Kidney epithelial cell (primary cell): ENCODE results near the gene TACC2. TPM values are rescaled to one million over a fixed set of nuclear protein-coding genes. Genes with fewer than 3 reads are reported as not detected.

Source experiments
- DNase-seq: peaks from one replicate; pipeline ENCODE4 v3.0.0-alpha.2; 2010; ENCODE audit warnings: low read depth
- H3K27me3 ChIP-seq: 2 replicates; pipeline ENCODE4 v1.6.0; 2011; ENCODE audit warnings: low read length; ENCODE audit not compliant: control insufficient read depth, insufficient read depth
- H3K36me3 ChIP-seq: 2 replicates; pipeline ENCODE4 v1.5.1; 2011; ENCODE audit warnings: low read length; ENCODE audit not compliant: control insufficient read depth, insufficient read depth
- H3K4me3 ChIP-seq: 2 replicates; pipeline ENCODE4 v1.5.1; 2011; ENCODE audit warnings: low read depth, mild to moderate bottlenecking, control low read depth, low read length
- total RNA-seq: library from RNA; depleted of rRNA; stranded (reverse); fragments of >200 nt; gene quantifications from 2 replicates; pipeline ENCODE4 v1.2.3, GENCODE V29; 2015
- TF ChIP-seq, protein P1 (sequence below): IDR thresholded peaks from 2 replicates; pipeline ENCODE4 v1.5.1; 2011; ENCODE audit warnings: mild to moderate bottlenecking, moderate library complexity, low read length, control low read depth, inconsistent platforms; ENCODE audit not compliant: insufficient read depth, poor library complexity, severe bottlenecking

Gene TACC2
- total RNA-seq, 1 donor from 2014 or later = 26.9 TPM

DNA sequence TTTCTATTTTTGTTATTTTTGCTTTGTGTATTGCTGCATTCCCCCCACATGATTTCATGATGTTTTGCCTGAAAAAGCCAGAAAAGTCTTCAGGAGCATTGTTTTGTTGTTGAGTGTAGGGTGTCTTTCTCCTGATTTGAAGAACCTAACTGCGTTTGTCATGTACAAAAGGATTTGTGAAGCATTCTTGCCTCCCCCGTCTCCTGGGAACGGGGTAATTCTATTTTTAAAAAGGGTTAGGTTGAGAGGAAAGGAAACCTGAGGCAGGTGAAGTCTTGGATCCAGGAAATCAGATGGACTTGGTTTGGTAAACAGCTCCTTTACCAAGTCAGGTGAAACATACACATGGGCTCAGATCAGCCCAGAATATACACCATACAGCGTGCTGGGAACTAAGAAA, 256.2 kb downstream of the TACC2 start:
- no peak for DNase-seq
- no peaks in the 10 kb centered on the region for H3K27me3 ChIP-seq

DNA sequence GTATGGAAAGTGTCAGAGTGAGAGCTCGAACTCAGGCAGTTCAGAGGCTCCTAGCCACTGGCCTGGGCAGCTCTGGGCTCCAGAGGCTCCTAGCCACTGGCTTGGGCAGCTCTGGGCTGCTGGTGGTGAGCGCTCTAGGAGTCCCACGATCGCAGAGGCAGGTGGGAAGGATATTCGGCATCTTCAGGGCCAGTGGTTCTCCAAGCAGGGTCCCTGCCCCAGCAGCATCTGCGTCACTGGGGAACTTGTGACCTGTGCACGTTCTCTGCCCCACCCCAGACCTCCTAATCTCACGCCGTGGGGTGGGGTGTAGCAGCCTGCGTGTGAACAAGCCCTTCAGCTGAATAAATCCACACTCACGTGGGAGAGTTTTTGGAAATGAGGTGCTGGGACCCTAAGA, 256.9 kb downstream of the TACC2 start:
- DNase-seq = no peak
- Histone ChIP-seq H3K36me3 (no peaks in the 10 kb centered on the region), H3K27me3 (no peaks in the 10 kb centered on the region), H3K4me3 (no peak overlapping the region)
- TF ChIP-seq, protein P1, sequence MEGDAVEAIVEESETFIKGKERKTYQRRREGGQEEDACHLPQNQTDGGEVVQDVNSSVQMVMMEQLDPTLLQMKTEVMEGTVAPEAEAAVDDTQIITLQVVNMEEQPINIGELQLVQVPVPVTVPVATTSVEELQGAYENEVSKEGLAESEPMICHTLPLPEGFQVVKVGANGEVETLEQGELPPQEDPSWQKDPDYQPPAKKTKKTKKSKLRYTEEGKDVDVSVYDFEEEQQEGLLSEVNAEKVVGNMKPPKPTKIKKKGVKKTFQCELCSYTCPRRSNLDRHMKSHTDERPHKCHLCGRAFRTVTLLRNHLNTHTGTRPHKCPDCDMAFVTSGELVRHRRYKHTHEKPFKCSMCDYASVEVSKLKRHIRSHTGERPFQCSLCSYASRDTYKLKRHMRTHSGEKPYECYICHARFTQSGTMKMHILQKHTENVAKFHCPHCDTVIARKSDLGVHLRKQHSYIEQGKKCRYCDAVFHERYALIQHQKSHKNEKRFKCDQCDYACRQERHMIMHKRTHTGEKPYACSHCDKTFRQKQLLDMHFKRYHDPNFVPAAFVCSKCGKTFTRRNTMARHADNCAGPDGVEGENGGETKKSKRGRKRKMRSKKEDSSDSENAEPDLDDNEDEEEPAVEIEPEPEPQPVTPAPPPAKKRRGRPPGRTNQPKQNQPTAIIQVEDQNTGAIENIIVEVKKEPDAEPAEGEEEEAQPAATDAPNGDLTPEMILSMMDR = no peak

More for the DNA sequence above, 256.2 kb downstream of the TACC2 start:
- Histone ChIP-seq H3K4me3 (no peak overlapping the region), H3K36me3 (no peaks in the 10 kb centered on the region)
- TF ChIP-seq, protein P1 = no peak

DNA sequence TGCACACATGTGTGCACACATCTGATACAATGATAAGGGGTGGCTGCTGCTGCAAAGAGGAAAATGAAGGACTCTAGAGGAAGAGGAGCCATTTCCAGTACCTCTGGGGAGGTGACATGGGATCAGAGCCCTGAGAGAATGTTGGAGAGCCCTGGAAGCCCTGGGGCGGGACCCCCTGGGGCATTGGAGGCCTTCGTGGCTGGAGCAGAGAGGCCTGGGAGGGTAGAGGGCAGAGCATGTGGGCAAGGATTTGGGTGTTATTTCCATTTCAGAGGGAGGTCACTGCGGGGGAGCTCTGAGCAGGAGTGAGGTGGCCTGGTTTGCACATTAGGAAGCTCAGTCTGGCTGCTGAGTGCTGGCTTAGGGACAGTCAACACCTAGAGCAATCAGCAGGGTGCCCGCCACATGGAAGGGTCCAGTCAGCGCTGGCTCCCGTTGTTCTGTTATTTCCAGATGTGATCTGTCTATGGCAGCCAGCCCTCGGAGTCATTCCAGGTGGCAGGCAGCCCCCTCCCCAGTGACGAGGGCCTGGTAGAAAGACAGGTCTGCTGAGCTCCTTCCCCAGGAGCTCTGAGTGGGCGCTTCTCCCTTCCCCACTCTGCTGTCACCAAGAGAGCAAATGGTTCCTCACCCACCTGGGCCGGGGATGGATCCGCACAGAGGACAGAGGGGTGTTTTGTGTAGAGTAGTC, 258.0 kb downstream of the TACC2 start:
- Histone ChIP-seq H3K36me3 (no peaks in the 10 kb centered on the region), H3K27me3 (no peaks in the 10 kb centered on the region), H3K4me3 (no peak overlapping the region)
- TF ChIP-seq, protein P1 = no peak
- DNase-seq = no peak

DNA sequence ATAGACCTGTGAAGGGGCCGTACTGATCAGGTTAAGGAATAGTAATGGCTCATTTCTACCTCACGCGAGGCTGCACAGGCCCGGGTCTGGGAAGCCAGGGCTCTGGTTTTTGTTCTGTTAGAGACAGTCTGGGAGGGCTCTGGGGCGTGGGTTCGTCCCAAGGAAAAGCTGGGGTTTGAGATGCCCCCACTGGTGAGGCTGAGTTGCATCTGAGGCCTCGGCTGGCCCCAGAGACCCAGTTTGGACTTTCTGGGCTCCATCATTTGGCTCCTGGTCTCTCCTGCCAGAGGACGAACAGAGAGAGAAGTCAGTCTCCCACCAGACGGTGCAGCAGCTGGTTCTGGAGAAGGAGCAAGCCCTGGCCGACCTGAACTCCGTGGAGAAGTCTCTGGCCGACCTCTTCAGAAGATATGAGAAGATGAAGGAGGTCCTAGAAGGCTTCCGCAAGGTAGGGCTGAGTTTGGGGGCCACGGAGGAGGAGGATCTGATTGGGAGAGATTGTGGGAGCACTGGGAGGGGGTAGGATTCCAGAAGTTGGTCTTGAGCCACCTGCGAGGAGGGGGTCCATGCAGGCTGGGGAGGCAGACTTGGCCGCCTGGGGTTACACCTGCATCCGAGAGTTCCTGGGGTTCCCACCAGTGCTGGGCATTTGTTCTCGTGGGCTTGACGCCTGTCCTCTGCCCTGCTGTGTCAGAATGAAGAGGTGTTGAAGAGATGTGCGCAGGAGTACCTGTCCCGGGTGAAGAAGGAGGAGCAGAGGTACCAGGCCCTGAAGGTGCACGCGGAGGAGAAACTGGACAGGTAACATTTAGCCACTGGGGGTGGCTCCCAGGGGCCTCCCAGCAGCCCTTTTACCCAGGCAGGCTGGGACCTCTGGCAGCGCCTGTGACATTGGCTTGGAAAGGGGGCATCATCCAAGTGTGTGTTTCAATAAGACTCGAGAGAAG, 259.7 kb downstream of the TACC2 start:
- DNase-seq = no peak
- Histone ChIP-seq H3K4me3 (no peak overlapping the region), H3K27me3 (no peaks in the 10 kb centered on the region), H3K36me3 (no peaks in the 10 kb centered on the region)
- TF ChIP-seq, protein P1 = no peak

DNA sequence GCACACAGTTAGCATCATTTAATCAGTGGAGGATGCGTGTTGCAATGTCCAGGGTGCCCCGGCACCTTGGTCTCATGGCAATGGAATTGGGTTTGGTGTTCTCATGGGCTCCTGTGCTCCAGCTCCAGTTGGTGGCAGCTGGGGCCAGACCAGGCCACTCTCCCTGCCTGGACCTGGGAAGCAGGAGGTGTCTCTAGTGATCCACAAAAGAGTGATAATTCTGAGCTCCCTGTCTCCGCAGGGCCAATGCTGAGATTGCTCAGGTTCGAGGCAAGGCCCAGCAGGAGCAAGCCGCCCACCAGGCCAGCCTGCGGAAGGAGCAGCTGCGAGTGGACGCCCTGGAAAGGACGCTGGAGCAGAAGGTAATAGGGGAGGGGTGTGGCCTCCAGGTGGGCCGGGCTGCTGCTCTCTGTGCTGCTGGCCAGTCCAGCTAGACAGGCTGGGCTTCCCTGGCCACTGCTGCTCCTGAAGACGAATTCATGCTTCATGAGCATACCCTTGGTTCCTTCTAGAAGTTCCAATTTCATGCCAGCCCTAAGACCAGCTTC, 260.4 kb downstream of the TACC2 start:
- no peak overlapping the region for H3K4me3 ChIP-seq
- DNase-seq = no peak
- TF ChIP-seq, protein P1 = no peak

More for the DNA sequence above, 260.4 kb downstream of the TACC2 start:
- H3K27me3 ChIP-seq = no peaks in the 10 kb centered on the region
- H3K36me3 ChIP-seq = no peaks in the 10 kb centered on the region
